ENCODE measurements around the gene BIRC7.

BIRC7 gene

GRCh38 chr20:63189322-63189642 is 46.4 kb upstream of the BIRC7 start:
- no peak for DNase-seq (ENCODE audit: low read depth)
- H3K4me3 ChIP-seq (ENCODE audit: low read depth, low read length) = no peak overlapping the region
- TF ChIP-seq CTCF (conservative IDR thresholded peaks at IDR 0.05; ENCODE audit: low read depth, low read length) = no peak

- no peak for DNase-seq (ENCODE audit: low read depth)
- no peak for TF ChIP-seq CTCF (conservative IDR thresholded peaks at IDR 0.05; ENCODE audit: low read depth, low read length)
- no peak overlapping the region for H3K4me3 ChIP-seq (ENCODE audit: low read depth, low read length)
Measured at GRCh38 chr20:63189846-63190559, 45.7 kb upstream of the BIRC7 start.

GRCh38 chr20:63190828-63191227 is 44.9 kb upstream of the BIRC7 start:
- no peak overlapping the region for H3K4me3 ChIP-seq (ENCODE audit: low read depth, low read length)
- DNase-seq (ENCODE audit: low read depth) = no peak
- TF ChIP-seq CTCF (conservative IDR thresholded peaks at IDR 0.05; ENCODE audit: low read depth, low read length) = no peak

- no peak overlapping the region for H3K4me3 ChIP-seq (ENCODE audit: low read depth, low read length)
- no peak for DNase-seq (ENCODE audit: low read depth)
- TF ChIP-seq CTCF (conservative IDR thresholded peaks at IDR 0.05; ENCODE audit: low read depth, low read length) = no peak
Measured at GRCh38 chr20:63191400-63191799, 44.3 kb upstream of the BIRC7 start.

GRCh38 chr20:63192721-63193120 is 43.0 kb upstream of the BIRC7 start:
- no peak overlapping the region for H3K4me3 ChIP-seq (ENCODE audit: low read depth, low read length)
- no peak for TF ChIP-seq CTCF (conservative IDR thresholded peaks at IDR 0.05; ENCODE audit: low read depth, low read length)
- no peak for DNase-seq (ENCODE audit: low read depth)

- DNase-seq (ENCODE audit: low read depth) = no peak
- TF ChIP-seq CTCF (conservative IDR thresholded peaks at IDR 0.05; ENCODE audit: low read depth, low read length) = no peak
- no peak overlapping the region for H3K4me3 ChIP-seq (ENCODE audit: low read depth, low read length)
Measured at GRCh38 chr20:63194007-63194796, 41.5 kb upstream of the BIRC7 start.

- no peak for DNase-seq (ENCODE audit: low read depth)
- no peak for TF ChIP-seq CTCF (conservative IDR thresholded peaks at IDR 0.05; ENCODE audit: low read depth, low read length)
- no peak overlapping the region for H3K4me3 ChIP-seq (ENCODE audit: low read depth, low read length)
Measured at GRCh38 chr20:63194797-63195173, 40.9 kb upstream of the BIRC7 start.

Measured in choroid plexus epithelial cell (primary cell).